LNCAP (cell line): ENCODE results near the gene DEPDC4.

Experiments
- CTCF ChIP-seq: fragments of 450-650 bp; IDR thresholded peaks from 2 replicates; pipeline ENCODE4 v1.5.1; 2017; ENCODE audit warnings: mild to moderate bottlenecking

Gene DEPDC4

GRCh38 chr12:100248886-100249285, 18.0 kb downstream of the DEPDC4 start:
- TF ChIP-seq CTCF, result no peak

DNA sequence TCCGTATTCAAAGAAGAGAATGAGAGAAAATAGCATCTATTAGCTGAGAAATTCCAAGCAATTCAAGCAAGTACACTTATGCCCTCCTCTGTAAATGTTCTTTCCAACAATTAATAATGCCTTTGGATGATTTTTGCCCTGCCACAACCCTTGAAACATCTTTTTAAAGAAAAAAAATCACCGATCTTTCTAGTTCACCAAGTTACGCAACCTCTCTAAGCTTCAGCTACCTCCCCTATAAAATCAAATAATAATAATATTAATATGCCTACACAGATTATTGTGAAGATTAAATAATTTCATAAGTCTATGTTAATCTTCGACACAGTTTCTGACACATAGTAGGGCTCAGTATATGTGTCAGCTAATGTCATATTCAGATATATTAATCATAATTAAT, 19.1 kb downstream of the DEPDC4 start:
- TF ChIP-seq CTCF, result no peak

DNA sequence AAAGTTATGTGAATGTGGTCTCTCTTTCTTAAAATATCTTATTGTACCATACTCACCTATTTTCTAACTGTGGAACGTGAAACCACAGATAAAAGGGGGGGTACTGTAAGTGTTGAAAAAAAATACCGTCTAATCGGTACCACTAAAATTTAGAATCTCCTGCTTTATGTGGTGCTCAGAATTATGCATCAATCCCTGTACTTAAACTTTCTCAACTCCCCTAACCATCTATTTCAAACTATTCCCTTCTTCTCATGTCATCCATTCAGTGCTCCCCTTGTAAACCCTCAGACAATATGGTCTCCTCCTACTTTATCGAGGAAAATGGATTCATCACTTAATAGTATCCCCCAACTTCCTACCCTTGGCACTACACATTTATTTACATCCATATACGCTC, 23.7 kb downstream of the DEPDC4 start:
- no peak for TF ChIP-seq CTCF

- no peak for TF ChIP-seq CTCF
These were observed 27.3 kb downstream of the DEPDC4 start for GRCh38 chr12:100239589-100239988.

GRCh38 chr12:100238801-100239200, 28.1 kb downstream of the DEPDC4 start:
- TF ChIP-seq CTCF, result no peak

- TF ChIP-seq CTCF, result peak; percentile 84
These were observed 32.1 kb downstream of the DEPDC4 start for GRCh38 chr12:100234591-100235304.

- TF ChIP-seq CTCF, result no peak
These were observed 32.7 kb downstream of the DEPDC4 start for GRCh38 chr12:100234166-100234565.

DNA sequence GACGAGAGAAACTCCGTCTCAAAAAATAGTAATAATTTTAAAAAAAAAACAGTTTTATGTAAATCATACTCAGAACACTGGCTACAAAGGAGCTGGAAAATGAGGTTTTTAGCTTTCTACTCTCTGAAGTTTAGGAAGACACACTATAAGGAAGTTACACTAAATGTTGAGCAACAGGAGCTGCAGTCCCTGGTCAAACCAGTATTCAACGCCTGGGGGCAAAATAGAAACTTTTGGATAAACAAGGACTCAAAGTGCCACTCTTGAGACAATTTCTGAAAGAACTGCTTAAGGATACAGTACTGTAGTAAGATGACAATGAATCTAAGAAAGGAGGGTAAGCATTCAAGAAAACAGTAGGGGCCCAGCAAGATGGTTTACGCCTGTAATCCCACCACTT, 37.0 kb downstream of the DEPDC4 start:
- TF ChIP-seq CTCF, result no peak
